Caki2 (cell line): ENCODE measurements around the gene THAP10. TPM values are rescaled to one million over a fixed set of nuclear protein-coding genes. Genes with fewer than 3 reads are reported as not detected.
"Not testable (repeated sequence)": the region's sequence is repeated elsewhere in the genome, so short reads cannot be mapped to it uniquely, and the experiment has no call there.

Source experiments
- DNase-seq: peaks from one replicate; pipeline ENCODE4 v3.0.0-alpha.2; 2015; ENCODE audit warnings: low read depth
- in situ Hi-C: cut with HindIII; loops from 2 replicates; pipeline ENCODE4 v1.10.0; 2016; ENCODE audit warnings: low sequenced_read_pairs, low pct_unique_long_range_greater_than_20kb, mixed read lengths
- total RNA-seq: library from RNA; depleted of rRNA; stranded (reverse); fragments of >200 nt; shearing (Covaris generic); gene quantifications from 2 replicates; pipeline ENCODE4 v1.2.3, GENCODE V29; 2014; ENCODE audit warnings: low replicate concordance; rRNA removed

The THAP10 gene
- total RNA-seq, result 7.2 and 11.1 TPM in 2 replicates

DNA sequence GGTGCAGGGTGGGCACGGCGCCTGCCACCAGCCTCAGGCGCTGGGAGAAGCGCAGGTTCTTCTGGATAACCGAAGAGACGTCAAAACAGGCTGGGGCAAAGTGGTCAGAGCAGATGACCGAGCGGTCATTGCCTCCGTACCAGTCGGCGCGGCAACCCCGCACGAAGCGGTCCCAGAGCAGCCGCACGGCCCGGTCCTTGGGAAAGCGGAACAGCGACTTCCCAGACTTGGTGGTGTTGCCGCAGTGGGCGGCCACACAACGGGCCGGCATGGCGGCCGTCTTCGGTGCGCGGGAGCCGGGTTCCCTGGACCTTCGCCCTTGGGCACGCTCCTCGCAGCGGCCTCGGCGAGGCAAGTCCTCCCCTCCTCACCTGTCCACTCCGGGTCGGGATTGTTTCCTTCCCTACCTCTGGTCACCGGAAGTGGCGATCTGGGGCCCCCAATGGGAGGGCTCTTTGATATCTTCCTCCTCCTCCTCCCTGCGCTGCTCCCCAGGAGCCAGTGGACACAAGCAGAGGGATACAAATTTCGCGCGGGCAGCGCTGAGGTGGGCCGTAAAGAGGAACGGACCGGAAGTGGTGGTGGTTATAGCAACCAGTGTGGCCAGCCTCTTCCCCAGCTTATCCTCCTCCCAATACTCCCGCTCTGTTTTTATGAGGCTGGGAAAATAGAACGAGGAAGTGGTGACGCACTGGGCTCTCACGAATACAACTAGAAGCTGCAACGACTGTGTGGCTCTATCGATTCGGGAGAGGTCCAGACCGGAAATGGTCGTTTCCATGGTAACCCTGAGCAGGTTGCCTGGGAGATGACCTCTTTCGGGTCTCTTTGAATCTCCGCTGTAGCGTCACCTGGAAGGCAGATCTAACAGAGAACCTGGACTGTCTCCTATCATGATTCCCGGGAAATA, at the start of gene THAP10, which contains the start of gene LRRC49:
THAP10 (minus strand) TSS at position 432 of the 910 bp plus-strand sequence; CDS start at position 271, 161 bp downstream.
LRRC49 (plus strand) TSS at position 825 of the 910 bp plus-strand sequence; CDS start at position 894, 69 bp downstream.
- DNase-seq, result peak; percentile 96
- in situ Hi-C loops, result no loop called here

DNA sequence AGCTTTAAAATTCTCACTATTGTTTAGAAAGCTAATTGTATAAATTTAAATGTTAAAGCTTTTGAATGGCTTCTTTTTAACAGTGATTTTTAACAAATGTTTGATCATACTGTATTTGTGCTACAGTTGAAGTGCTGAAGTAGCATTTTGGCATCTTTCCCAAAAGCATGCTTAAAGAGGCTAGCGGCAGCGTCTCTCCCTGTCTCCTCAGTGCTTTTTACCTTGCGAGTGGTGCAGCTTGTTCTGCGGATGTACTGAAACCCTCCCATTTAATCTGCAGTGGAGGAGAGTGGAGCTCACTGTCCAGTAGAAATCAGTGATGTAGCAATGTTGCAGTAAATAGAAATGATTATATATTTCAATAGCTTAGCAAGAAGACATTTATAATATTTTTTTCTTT, 44.1 kb upstream of the THAP10 start:
- in situ Hi-C loops, result no loop called here

DNA sequence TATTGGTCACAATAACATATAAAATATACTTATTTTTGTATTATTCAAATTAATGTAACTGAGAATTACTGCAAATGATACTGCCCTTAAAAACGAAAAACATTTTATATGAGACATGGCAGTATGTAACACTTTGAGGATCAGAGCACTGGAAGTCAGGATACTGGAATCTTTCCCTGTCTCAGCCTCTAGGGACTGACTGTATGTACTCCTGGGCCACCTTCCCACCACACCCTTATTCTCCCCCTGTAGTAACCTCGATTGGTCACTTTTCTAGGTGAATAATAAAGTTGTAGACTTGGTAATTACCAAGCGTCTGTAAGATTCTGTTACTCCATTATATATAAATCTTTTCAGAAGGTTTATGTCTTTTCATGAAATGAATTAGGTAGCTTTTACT, 43.4 kb upstream of the THAP10 start:
- in situ Hi-C loops, result no loop called here
- DNase-seq, result no peak

More for the DNA sequence above, 44.1 kb upstream of the THAP10 start:
- no peak for DNase-seq

DNA sequence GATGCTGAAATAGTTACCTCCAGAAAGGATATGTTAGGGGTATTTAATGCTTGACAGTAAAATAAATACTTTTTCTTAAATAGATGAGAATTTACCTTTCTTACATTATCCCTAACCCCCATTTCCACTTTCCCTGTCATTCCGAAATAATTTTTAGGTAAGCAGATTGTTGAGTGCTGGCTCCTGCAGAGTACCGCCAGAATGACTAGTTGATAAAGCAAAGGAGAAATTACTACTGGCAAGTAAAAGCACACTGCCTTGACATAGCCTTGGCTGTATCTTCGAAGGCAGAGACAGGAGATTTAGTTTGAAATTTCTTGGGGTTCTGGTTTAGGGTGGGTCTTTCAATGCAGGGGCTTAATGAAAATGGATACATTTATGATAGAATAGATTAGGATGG, 41.2 kb upstream of the THAP10 start:
- in situ Hi-C loops, result no loop called here
- DNase-seq, result no peak

DNA sequence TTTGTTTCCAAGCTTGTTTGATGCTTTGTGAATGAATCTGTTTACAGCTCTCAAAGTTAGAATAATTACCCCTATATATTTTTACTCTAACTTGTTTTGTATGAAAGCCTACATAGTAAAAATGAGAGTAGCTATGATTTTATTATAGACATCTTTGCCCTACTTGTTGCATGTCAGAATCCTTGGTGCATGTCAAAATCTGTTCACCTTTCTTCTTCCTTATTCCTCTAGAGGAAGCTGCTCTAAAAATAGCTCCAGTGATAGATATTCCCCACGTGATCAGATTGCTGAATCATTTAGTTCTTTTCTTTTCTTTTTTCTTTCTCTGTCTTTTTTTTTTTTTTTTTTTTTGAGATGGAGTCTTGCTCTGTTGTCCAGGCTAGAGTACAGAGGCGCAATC, 40.2 kb upstream of the THAP10 start:
- DNase-seq, result peak; percentile 22
- in situ Hi-C loops, result no loop called here

DNA sequence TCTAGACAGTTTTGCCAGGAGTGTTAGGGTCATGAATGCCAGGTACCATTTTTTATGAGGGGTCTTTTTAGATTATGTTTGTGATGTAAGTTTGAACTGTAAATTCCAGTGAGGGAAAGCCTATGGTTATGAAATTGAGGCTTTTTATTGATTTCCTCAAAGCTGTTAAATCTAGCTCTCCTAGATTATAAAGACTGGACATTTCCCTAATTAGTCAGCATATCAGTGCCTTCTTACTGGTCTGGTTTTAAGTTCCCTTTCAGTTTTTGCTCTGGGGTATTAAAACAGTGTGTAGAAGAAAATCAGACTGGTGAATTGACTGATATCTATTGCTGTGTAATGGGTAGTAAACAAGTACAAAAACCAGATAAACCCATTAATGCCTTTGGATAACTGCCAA, 39.6 kb upstream of the THAP10 start:
- in situ Hi-C loops, result no loop called here
- no peak for DNase-seq

DNA sequence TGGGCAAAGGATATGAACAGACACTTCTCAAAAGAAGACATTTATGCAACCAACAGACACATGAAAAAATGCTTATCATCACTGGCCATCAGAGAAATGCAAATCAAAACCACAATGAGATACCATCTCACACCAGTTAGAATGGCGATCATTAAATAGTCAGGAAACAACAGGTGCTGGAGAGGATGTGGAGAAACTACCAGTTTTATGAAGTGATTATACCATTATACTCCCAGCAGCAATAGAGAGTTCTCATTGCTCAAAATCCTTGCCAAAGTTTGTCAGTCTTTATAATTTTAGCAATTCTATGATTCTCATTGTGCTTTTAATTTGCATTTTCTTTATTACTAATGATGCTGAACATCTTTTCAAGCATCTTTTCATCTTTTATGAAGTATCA, 34.7 kb upstream of the THAP10 start:
- DNase-seq, in situ Hi-C loops: not testable (repeated sequence)

DNA sequence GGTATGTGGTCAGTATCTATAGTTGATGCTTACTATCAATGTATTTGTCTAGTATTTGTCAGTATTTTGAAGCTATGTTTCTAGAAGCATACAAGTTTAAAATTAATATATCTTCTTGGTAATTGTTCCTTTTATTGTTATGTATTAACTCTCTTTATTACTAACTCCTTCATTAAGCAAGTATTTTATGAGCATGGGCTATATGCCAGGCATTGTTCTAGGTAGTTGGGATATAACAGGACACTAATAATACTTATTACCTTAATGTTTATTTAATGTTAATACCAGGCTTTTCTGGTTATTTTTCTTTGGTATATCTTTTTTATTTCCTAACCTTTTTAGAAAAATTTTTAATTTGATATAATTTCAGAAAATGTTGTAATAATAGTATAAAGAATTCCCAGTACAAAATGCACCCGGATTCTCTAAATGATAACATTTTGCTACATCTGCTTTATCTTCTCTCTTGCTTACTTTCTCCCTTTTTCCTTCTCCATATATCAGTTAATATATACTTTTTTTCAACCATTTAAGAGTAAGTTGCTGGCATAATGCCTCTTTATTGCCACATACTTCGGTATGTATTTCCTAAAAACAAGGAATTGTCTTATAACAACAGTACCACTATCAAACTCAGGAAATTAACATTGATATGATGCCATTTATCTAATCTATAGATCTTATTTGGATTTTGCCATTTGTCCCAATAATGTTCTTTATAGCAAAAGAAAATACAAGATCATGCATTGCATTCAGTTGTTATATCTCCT, 31.3 kb upstream of the THAP10 start:
- DNase-seq, result no peak
- in situ Hi-C loops, result no loop called here

DNA sequence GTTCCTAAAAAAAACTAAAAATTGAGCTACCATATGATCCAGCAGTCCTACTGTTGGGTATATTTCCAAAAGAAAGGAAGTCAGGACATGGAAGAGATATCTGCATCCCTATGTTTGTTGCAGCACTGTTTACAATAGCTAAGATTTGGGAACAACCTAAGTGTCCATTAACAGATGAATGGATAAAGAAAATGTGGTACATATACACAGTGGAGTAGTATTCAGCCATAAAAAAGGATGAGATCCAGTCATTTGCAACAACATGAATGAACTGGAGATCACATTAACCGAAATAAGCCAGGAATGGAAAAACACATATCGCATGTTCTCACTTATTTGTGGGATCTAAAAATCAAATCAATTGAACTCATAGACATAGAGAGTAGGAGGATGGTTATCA, 29.9 kb upstream of the THAP10 start:
- in situ Hi-C loops, result no loop called here
- no peak for DNase-seq

DNA sequence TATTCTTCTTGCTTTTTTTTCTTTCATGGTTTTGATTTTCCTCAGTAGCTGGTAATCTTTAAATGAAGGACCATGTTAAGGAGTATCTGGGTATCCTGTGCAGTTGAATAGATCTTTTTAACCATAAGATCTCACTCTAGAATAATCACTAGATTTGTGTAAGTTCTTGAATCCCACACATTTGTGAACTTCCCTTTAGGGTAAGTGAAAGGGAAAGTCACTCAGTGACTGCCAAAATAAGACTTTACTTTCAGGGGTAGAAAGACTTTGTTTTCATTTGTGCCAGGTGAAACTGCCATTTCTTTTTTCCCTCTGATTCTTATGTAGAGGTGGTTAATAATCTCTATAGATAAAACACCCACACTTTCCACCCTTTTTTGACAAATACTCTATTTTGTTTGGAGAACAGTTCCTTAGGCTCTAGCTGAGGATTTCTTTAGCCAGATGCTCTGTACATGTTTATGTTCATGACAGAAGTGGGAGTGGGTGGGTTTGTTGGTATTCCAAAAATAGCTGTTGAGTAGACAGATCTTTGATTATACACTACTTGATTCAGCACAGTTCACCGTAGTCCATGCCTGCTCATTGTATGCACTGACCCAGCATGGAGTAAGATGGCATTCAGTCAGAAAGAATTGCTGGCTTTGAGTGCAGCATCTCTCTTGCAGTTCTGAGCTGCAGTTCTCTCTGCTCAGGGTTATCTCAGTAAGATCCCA, 28.9 kb upstream of the THAP10 start:
- in situ Hi-C loops, result no loop called here
- no peak for DNase-seq

DNA sequence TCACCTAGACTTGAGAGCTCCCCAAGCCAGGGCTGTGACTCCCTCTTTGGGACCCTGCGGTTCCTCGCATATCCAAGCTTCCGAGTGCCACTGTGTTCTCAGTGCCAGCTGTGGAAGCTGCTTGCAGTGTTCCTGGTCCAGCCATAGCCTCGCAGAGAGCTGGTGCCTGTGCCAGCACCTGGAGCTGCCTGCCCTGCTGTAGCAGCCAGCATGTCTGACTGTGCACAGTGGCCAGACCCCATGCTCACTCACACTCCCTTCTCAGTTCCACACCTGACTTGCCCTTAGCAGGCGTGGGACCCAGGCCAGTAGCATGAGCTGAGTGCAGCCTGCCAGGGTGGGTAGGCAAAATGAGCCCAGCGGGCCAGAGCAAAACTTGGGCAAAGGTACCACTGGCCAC, 25.7 kb upstream of the THAP10 start:
- no peak for DNase-seq
- in situ Hi-C loops, result no loop called here

DNA sequence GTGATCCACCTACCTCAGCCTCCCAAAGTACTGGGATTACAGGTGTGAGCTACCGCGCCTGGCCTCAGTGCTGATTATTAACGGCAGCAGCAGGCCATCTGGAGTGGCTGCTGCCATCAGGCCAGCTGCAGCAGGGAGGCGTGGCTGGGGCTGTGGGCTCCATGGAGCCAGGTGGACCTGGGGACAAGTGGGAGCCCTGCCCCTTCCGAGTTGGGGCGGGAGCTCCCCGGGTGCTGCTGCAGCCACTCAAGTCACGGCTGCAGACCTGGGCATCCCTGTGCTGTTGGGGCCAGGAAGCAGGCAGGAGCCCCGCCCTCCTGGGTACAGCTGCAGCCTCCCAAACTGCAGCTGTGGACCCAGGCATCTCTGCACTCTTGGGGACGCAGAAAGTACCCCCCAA, 24.3 kb upstream of the THAP10 start:
- no peak for DNase-seq
- in situ Hi-C loops, result no loop called here

DNA sequence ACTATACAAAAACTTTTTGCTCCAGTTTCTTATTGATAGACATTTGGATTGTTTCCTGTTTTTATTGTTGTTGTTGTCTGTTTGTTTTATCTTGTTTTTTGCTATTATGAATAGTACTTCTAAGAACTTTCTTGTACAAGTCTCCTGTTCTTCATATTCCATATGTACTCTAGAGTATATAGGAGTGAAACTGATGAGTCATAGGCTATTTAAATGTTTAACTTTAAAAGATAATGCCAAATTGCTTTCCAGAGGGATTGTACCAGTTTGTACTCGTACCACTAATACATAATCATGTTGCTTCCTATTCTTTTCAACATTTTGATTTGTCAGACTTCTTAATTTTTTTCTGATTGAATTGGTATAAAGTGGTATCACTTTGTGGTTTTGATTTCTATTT, 20.0 kb upstream of the THAP10 start:
- no peak for DNase-seq
- in situ Hi-C loops, result no loop called here

DNA sequence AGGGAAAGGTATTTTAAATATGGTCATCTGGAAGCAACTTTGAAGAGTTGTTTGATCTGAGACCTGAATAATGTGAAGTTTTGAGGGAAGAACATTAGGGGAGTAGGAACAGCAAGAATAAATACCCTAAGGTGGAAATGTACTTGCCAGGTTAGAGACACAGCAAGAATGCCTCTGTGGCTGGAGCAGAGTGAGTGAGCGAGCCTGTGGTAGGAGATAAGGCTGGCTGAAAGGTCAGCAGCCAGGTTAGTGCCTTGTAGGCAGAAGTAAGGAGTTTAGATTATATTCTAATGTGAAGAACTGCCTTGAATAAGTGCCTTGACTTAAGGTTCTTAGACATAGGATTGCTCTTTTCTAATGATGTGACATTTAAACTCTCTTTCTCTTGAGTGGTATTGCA, 18.7 kb upstream of the THAP10 start:
- in situ Hi-C loops, result no loop called here
- DNase-seq, result no peak

DNA sequence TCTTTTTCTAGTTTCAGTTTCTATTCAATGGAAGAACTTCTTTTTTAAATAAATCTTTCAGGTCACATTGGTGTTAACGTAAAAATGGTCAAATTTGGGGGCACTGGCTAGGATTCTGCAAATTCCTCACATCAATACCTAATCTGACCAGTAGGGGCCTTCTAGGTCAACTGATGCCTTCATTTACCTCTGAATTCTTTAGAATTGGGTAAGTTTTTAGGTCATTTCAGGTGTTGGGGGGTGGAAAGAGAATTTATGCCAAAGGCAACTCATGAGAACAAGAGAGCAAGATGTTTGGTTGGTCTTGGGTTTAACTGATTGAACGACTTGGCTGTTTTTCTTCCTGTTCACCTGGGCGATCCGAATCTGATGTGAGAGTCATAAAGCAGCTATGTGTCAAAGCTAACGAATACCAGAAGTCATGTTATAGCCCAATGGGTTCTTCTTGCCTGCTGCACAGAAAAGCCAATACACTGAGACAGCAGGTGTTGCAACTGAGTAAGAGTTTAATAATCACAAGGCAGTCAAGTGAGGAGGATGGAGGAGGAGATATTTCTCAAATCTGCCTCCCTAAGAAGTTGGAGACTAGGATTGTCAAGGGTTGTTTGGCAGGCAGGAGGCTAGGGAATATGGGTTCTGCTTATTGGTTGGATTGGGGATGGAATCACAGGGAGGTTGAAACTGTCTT, 15.7 kb upstream of the THAP10 start:
- in situ Hi-C loops, result no loop called here
- no peak for DNase-seq

DNA sequence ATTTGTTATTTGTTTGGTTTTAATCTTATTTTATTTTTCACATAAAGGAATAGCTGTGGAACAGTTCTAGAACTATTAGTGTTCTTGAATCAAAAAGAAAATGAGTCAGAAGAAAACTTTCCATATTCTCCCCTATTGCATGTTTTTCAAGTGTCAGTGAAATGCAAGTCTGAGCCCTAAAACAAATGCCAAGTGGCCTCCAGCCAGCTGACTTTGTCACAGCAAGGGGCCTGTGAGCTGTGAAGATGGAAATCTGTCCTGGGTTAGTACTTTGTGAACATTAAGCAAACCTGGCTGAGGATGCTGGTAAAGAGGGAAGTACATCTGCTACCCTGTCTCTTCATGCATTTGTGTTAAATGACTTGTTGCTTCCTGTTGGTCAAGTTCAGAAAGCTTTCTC, 14.6 kb upstream of the THAP10 start:
- in situ Hi-C loops, result no loop called here
- no peak for DNase-seq

DNA sequence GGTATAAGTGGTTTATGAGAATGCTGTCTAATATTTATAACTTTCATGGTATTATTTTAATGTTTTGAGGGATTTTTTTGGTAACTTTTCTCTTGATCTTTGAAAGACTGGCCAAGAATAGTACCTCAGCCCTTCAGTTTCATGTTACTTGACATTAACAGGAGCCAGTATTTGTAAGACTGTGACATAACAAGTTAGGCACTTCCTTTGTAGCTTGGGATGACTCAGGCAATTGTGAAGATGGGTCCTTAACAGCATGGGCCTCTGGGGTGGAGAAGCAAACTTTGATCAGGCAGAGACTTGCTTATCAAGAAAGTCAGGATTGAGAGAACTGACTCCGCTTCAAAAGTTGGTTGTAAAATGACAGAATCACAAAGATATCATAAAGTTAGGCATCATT, 9.9 kb upstream of the THAP10 start:
- DNase-seq, result no peak

DNA sequence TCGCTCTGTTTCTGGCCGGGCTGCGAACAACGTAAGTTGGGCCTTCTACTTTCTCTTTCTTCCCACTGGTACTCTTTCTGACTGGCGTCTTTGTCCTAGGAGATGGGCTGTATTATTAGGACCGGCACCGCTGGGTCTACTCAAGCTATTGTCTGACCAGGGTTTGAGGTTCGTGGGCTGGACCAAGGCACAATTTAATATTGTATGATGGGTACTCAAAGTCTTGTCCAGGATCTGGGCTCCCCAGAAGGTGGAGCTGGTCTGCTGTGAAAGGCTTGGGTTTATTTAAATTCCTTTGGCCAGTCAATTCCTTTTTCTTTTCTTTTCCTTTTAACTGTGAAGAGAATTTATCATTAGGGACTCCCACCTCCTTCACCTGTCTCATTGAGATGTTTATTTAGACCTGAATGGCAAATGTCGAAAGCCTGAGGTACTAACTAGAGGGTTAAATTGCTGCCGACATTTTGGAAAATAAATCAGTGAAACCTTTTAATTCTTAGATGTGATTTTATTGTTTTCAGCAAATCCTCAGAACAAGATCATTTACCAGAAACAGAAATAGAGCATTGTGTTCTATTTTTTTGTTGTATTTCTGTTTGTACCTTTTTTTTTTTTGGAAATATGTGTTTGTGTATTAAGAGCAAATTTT, 803 bp upstream of the THAP10 start:
- in situ Hi-C loops, result no loop called here
- DNase-seq, result no peak

More for the DNA sequence above, 9.9 kb upstream of the THAP10 start:
- in situ Hi-C loops, result no loop called here
